ENCODE results near the gene CNTRL.

GRCh38 chr9:121135642-121136041 is 60.9 kb downstream of the CNTRL start:
- TF ChIP-seq, protein P1, sequence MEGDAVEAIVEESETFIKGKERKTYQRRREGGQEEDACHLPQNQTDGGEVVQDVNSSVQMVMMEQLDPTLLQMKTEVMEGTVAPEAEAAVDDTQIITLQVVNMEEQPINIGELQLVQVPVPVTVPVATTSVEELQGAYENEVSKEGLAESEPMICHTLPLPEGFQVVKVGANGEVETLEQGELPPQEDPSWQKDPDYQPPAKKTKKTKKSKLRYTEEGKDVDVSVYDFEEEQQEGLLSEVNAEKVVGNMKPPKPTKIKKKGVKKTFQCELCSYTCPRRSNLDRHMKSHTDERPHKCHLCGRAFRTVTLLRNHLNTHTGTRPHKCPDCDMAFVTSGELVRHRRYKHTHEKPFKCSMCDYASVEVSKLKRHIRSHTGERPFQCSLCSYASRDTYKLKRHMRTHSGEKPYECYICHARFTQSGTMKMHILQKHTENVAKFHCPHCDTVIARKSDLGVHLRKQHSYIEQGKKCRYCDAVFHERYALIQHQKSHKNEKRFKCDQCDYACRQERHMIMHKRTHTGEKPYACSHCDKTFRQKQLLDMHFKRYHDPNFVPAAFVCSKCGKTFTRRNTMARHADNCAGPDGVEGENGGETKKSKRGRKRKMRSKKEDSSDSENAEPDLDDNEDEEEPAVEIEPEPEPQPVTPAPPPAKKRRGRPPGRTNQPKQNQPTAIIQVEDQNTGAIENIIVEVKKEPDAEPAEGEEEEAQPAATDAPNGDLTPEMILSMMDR (IDR thresholded peaks at IDR 0.05 in 2 of 3, conservative IDR thresholded peaks at IDR 0.05 in 1 of 3; ENCODE audit: borderline replicate concordance in 1 of 3, insufficient read depth in 1 of 3, low read depth in 2 of 3, low read length in 2 of 3), result no peak
- TF ChIP-seq JUND (IDR thresholded peaks at IDR 0.05) (no peak), RAD21 (IDR thresholded peaks at IDR 0.05; ENCODE audit: low read depth) (no peak), POLR2AphosphoS5 (IDR thresholded peaks at IDR 0.05; ENCODE audit: low read depth, low read length) (no peak), POLR2A (IDR thresholded peaks at IDR 0.05; ENCODE audit: borderline replicate concordance, extremely low read depth, insufficient read depth, insufficient read length) (no peak), MAX (IDR thresholded peaks at IDR 0.05) (no peak), YY1 (IDR thresholded peaks at IDR 0.05; ENCODE audit: extremely low read depth, insufficient replicate concordance, low read depth, low read length) (no peak), SIN3A (IDR thresholded peaks at IDR 0.05; ENCODE audit: low read depth) (no peak)
